GM18498 (cell line): ENCODE data around the gene LMF2.

Experiments
- ATAC-seq: cut with Tn5 transposase; IDR thresholded peaks from one replicate; pipeline ENCODE4 v1.9.1; 2021; ENCODE audit warnings: mild to moderate bottlenecking, moderate library complexity; ENCODE audit not compliant: unreplicated experiment

LMF2 gene

GRCh38 chr22:50507421-50507990, at the start of gene LMF2:
Gene LMF2, minus strand, starts transcription at chr22:50507702. Its CDS starts 27 bp downstream, at chr22:50507675.
- peak; percentile 60 for ATAC-seq

DNA sequence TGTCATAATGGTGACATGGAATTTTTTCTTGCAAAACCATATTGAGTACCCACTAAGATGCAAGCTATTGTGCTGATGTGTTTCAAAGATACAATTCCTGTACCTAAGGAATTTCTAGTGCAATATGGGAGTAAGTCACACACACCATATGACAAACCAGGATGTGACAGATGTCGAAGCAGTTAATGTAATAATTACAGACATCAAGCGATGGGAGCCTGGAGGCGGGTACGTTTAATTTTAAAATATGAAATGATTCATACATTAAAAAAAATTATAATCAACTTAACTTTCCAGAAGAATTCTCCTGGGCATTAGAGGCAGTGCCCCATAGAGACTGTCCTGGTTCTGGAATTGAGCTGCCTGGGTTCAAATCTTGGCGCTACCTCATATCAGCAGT, 49.2 kb upstream of the LMF2 start:
- no peak for ATAC-seq

DNA sequence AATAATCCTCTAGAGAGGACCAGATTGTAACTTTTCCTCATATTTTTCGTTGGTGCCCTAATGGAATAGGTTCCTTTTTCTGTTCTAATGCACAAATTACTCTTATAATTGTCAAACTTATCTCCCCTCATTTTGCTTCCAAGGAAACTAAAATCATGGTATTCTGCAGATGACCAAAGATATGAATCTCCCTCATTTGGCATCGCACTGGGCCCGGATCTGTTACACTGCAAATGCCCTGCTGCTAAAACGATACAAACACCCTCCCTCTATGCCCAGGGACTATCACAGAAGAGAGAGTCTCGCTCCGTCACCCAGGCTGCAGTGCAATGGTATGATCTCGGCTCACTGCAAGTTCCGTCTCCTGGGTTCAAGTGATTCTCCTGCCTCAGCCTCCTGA, 45.8 kb upstream of the LMF2 start:
- no peak for ATAC-seq

- ATAC-seq = no peak
These were observed 43.8 kb upstream of the LMF2 start for GRCh38 chr22:50551160-50551752.

DNA sequence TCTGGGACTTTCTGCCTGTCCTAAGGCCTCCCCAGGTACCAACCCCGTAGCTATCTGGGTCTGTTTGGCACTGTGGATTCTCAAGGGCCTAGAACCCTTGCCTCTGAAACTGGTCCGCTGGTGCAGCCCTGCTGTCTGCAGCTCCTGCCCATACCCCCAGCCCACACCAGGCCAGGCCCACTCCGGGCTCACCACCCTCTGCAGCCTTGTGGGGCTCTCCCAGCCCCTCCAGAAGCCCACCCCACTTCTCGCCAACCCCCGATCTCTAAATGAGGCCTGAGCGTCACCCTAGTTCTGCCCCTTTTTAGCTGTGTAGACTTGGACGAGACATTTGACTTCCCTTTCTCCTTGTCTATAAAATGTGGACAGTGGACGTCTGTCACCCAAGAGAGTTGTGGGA, 42.9 kb upstream of the LMF2 start:
- ATAC-seq = no peak

- no peak for ATAC-seq
These were observed 41.7 kb upstream of the LMF2 start for GRCh38 chr22:50548921-50549790.

DNA sequence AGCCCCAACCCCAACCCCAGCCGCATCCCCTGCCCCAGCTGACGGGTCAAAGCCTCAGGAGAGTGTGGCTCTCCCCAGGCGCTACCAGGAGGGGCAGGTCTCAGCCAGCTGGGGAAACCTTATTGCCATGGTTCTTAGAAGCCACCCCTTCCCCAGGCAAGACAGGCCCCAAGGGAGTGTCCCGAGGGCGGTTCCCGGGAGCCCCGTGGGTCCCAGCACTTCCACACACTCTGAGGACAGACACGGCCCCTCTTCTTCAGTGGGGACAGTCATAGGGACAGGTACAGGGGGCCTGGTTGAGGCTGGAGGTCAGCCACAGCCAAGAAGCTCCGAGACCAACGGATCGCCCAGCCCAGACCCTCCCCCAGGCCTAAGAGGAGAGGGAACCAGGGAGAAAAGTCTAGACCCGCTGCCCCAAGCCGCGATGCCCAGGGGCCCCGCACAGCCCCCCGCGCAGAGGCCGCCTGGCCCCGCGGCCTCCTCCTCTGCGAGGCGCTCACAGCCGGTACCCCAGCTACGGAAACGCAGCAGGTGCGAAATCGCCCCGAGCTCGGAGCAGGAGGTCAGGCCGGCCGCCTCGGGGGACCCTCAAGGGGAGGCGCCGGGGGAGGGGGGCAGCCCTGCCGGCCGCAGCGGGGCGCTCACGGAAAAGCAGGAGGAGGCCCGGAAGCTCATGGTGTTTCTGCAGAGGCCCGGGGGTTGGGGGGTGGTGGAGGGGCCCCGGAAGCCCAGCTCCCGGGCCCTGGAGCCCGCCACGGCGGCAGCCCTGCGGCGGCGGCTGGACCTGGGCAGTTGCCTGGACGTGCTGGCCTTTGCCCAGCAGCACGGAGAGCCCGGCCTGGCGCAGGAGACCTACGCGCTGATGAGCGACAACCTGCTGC, 40.8 kb upstream of the LMF2 start:
- ATAC-seq = no peak

GRCh38 chr22:50547263-50547985, 39.9 kb upstream of the LMF2 start:
- ATAC-seq = no peak

- no peak for ATAC-seq
These were observed 39.1 kb upstream of the LMF2 start for GRCh38 chr22:50546326-50547262.

DNA sequence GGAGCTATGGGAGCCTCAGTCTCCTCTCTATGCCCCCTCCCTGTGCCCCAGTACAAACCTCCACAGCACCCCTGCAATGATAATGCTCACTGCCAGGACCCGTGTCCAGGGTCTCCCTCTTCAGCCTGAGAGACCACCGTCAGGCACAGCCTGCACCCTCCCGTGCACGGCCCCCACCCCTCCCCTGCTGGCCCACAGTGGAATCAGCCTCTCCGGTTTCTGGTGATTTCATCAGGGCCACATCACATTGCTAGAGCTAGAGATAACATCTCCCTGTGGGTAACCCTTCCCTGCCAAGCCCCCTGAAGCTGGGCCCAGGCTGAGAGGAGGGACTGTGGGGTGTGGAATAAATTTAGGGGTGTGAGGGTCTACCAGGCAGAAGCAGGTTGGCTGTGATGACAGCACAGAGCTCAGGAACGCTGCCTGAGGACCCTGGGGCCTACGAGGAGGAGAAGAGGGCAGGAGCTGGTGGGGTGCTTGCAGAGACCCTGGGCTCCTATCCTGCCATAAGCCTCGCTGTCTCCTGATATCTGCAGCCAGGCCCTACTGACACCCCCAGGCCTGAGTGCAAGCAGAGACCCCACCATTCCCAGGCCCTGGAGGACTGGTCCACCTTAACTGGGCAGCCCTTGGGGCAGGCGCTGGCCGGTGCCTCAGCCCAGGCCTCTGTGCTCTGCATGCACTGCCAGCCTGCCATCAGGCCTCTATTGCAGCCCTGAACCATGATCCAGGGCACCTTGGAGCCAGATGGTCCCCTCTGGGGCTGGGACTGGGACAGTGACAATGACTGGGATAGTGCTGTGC, 38.2 kb upstream of the LMF2 start, which contains the start of gene KLHDC7B:
KLHDC7B (plus strand) TSS at position 378 of the 804 bp plus-strand sequence; CDS start at position 723, 345 bp downstream.
- no peak for ATAC-seq

DNA sequence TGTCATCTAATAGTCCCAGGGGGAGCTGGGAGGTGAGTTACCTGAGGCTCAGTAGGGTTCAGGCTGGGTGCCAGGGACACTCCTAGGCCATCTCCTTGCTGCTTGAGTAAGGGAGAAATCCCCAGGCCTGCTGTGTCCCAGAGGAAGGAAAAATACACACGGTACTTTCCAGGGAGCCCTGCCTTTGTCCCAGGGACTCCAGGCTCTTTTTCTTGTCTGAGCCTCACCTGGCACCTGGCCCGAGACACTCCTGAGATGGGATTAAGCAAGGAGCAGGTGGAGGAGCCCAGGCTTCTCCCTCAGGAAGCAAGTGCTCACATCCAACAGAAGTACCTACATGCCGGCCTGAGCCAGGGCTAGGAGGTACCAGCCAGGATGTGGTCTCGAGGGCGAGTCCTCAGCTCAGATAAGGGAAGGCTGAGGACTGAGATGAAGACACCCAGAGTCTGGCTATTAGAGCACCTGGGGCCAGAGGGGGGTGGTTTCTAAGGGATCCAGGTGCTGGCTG, 37.3 kb upstream of the LMF2 start:
- no peak for ATAC-seq

DNA sequence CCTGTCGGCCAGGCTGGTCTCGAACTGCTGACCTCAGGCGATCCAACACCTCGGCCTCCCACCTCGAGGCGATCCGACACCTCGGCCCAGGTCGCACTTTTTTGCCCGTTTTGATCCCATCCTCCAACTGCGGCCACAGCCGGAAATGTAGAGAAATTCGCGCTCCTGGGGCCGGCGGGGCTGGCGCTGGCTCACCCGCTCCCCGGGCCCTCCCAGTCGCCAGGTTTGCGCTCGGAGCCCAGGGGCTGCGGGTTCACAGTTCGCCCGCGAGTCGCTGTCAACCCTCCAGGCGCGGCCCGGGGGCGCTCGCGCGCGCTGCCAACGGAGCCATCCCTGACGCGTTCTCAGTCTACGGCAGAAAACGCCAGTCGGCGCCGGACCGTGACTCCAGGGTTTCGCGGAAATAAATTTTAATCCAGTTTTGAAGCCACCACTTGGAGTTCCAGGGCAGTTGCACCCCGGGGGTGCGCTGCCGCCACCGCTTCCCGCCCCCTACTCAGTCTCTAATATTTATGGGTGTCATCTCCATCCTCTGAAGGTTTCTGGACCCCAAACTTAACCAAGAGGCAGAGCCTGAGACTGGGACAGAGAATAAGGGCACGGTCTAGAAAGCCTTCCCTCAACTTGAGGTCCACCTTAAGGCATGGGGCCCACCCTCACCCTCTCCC, 36.7 kb upstream of the LMF2 start:
- ATAC-seq = no peak

DNA sequence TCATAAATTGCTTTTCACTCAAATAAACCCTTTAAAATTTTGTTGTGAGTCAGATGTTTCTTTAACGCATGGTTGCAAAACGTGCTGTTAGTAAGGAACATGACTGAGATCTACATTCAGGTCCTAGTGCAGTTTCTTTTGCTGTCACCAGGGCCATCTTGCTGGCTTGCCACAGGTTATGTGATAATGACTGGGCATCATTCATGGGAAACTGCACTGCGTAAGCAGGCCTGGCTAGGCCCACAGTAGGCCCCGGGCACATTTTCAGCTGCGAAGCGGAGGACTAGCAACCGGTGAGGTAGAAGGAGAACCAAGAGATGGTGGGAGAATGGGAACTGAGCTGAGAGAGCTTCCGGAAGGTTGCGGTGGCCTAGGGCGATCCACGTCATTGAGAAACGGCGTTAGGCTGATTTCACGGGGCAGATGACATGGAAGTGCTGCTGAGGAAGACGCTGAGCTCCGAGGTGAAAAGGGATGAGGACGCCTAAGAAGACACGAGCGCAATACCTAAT, 35.0 kb upstream of the LMF2 start:
- no peak for ATAC-seq

GRCh38 chr22:50541667-50542026, 34.1 kb upstream of the LMF2 start:
- peak; percentile 28 for ATAC-seq

DNA sequence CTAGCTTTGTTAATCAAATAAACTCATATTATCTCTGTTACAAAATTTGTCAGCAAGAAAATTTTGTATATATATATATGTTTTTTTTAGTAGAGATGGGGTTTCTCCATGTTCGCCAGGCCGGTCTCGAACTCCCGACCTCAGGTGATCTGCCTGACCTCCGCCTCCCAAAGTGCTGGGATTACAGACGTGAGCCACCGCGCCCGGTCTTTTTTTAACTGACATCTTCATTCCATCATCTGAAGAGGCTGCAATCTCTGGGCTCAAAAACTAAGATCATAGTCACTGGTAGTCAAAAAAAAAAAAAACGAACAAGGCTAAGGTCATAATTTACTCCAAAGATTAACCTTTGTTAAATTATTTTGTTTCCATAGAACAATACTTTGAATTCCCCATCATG, 32.9 kb upstream of the LMF2 start:
- ATAC-seq = no peak

- ATAC-seq = no peak
These were observed 30.3 kb upstream of the LMF2 start for GRCh38 chr22:50537765-50538164.

- no peak for ATAC-seq
These were observed 28.7 kb upstream of the LMF2 start for GRCh38 chr22:50536226-50536625.

GRCh38 chr22:50535113-50535512, 27.6 kb upstream of the LMF2 start:
- no peak for ATAC-seq
